Stimulated activated CD4-positive, alpha-beta T cell treated with anti-CD3 and anti-CD28 coated beads, Interleukin-15, amount 100 ng/mL, for 48 hours (primary cell): ENCODE data around the gene FBXL13.
"Not testable (repeated sequence)": the region's sequence is repeated elsewhere in the genome, so short reads cannot be mapped to it uniquely, and the experiment has no call there.

Experiments used
- DNase-seq, 2 donors: peaks; one replicate each; pipeline ENCODE4 v3.0.0-alpha.2; 2020; ENCODE audit warnings: low read depth in 2 of 2

FBXL13 gene

DNA sequence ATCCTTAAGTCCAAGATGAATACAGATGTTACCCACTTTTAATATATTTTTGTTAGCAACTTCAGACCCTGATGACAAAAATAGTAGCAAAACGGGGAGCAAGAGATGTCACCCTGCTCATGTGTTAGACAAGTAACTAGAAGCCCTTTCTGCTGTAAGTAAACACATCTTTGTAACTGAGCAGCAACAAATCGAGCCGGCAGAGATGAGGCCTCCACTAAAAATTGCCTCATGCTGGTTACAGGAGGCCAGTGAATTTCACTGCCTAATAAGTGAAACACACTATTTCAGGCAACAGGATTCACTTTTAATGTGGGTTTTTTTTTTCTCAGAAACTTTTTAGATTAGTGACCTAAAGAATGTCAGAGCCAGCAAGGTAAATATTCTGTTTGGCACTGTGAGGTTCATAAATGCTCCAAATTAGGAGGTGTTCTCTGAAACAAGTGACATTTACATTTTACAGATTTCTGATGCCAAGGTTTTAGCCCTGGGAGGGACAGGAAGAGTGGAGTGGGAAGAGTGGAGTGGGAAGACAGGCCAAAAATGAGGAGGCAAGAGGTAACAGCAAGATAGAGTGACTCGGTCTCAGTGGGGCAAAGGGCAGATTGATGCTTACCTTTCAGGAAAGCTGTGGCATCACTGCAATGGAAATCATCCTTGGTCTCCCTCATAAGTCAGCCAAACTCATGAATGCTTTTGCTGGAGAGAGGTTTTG, 215.4 kb downstream of the FBXL13 start:
- DNase-seq = no peak

- no peak for DNase-seq
Measured at GRCh38 chr7:102856036-102856435, 218.6 kb downstream of the FBXL13 start.

- no peak for DNase-seq
Measured at GRCh38 chr7:102849538-102849937, 225.1 kb downstream of the FBXL13 start.

GRCh38 chr7:102849079-102849478, 225.5 kb downstream of the FBXL13 start:
- DNase-seq = no peak

- DNase-seq = no peak
Measured at GRCh38 chr7:102845346-102845745, 229.2 kb downstream of the FBXL13 start.

DNA sequence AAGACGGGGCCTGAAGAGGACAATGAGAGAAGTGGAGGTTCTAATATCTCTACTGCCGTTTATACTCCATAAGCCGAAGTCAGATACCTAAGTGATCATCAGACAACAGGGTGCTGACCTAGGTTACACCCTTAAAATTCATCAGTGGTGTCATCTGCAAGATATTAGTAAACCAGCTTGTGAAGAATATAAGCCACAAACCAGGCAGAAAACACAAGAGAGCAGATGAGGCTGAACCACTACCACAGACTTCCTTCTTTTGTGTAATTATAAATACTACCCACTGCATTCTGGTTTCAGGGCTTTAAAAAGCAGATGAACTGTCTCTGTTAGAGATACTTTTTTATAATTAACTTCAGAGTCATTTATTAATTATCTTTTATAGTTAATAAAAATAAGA, 230.7 kb downstream of the FBXL13 start:
- no peak for DNase-seq

DNA sequence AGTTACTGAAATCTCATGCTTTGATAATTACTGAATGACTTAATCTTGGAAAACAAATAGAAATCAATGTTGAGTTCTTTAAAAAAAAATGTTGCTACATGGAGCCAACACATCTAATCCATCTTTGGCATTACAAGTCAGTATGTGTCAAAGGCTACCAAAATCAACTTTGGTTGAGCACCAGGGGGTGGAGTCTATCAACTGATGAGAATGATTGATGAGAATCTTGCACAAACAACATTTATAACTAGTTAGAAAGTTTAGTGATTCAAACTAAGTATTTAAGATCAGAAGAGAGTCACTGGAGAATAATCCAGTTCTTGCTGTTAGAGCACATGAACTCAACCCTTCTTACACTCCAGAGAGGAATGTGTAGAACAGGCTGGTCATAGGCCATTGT, 232.3 kb downstream of the FBXL13 start:
- no peak for DNase-seq

DNA sequence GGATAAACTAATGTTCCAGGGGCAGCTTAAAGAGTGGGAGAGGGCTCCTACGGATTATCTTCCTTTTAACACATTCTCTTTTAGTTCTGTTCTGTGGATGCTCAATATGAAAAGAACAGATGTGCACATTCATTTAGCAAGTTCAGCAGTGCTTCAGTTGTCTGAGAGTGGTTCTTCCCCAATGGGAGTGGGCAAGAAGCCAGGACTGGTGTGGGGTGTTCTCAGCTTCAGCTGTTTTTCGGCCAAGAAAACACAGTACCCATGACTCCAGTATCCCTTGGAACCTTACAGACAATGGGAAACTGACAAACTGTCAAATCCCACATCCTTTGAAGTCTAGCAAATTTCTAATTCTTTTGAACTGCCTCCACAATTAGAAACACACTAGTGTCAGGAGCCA, 233.3 kb downstream of the FBXL13 start:
- no peak for DNase-seq

GRCh38 chr7:102840404-102840803, 234.2 kb downstream of the FBXL13 start:
- DNase-seq = no peak

- DNase-seq = not testable (repeated sequence)
Measured at GRCh38 chr7:102838572-102839101, 236.0 kb downstream of the FBXL13 start.

DNA sequence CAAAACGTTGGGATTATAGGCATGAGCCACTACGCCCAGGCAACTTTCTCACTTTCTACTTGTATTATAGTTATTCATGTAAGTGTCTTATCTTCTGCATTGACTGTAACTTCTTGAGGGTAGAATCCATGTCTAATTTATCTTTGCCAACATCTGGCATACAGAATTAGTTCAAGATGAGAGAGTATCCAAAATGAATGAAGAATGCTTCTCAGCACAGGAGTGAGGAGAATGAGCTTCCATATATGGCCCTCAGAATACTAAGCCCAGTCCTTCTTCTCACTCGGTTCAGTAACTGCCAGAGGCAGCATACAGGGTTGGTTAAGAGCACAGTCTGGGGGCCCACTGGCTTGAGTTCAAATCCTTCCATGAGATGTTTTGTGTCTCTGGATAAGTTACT, 236.8 kb downstream of the FBXL13 start:
- no peak for DNase-seq

DNA sequence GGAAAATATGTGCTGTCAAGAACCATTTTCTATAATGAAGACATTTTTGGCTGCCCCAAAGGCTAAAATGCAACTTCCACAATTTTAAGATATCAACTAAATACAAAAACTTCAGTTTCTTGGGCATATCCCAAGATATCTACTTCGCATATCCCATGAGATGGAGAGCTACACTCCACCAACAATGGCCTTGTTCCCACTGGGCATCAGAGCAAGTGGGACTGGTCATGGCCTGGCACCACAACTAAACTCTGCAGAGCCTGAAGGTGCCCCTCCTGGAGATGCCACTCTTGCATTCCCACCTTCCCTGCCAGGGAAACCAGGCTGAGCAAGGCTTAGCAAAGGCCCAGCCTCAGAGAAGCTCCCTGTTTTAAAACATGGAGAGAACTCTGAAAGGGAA, 237.6 kb downstream of the FBXL13 start:
- DNase-seq = no peak

DNA sequence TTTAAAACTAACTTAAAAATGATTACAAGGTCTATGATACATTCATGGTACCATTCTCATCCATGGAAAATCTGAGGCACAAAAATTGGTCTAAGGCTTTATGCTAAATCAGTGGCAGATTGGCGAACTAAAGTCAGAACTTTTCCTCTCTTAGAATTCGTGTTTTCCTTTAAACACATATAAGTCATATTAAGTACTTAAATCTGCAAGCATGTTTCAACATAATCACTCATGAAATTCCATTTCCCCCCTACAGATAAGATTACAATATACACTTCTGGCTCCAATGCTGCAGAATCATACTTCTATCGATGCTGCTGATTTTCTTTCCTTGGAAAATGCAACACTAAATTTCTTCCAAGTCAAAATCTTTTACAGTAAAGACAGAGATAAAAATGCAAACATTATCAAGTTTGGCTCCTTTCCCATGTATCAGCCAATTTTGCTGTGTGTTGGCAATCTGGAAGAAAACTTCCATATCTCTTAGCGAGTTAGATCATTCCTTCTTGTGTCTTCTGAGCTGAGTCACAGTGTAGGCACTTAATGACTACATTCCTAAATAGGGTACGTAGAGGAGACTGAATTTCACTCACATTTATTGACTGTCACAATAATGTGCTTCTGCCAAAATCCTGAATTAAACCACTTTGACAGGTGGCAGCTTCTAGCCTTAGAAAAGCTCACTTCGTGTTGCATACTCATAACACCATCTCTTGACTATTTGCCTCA, 238.2 kb downstream of the FBXL13 start:
- no peak for DNase-seq

DNA sequence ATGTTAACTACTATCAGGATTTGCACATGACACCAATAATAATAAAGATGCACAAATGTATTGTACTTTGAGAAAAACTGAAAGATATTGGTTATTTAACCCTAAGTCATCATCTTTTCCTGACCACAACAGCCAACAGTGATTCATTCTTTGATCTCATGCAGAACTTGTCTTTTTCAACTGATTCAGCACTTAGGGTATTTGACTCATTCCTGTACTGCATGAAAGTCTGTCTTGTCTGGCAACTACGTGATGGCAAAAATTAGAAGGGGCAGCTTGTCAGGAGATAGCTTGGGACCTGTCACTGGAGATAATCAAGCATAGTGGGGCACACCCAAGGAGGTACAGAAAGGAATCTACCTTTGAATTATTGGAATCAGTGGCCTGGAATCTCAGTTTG, 239.6 kb downstream of the FBXL13 start:
- DNase-seq = peak; percentile 9 to 10

DNA sequence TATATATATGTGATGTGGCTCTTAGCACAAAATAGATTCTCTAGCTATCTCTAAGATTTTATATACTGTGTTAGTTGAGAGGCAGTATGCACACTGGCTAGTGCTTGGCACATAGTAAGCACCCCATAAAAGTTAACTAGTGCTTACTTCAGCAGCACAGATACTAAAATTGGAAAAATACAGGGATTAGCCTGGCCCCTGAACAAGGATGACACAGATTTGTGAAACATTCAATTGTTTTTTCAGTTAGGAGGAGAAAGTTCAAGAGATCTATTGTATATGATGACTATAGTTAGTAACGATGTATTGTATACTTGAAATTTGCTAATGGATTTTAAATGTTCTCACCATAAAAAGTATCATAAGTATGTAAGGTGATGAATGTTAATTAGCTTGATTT, 240.1 kb downstream of the FBXL13 start:
- DNase-seq = no peak

DNA sequence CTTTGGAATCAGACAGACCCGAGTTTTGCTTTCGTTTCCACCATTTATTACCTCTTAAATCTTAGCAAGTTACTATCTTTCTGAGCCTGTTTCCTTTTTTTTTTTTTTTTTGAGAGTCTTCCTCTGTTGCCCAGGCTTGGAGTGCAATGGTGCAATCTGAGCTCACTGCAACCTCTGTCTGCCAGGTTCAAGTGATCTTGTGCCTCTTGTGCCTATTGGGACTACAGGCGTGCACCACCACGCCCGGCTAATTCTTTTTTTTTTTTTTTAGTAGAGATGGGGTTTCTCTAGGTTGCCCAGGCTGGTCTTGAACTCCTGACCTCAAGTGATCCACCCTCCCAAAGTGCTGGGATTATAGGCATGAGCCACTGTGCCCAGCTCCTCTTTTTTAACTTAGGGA, 241.3 kb downstream of the FBXL13 start:
- DNase-seq = no peak

GRCh38 chr7:102832674-102833073, 241.9 kb downstream of the FBXL13 start:
- DNase-seq = no peak

DNA sequence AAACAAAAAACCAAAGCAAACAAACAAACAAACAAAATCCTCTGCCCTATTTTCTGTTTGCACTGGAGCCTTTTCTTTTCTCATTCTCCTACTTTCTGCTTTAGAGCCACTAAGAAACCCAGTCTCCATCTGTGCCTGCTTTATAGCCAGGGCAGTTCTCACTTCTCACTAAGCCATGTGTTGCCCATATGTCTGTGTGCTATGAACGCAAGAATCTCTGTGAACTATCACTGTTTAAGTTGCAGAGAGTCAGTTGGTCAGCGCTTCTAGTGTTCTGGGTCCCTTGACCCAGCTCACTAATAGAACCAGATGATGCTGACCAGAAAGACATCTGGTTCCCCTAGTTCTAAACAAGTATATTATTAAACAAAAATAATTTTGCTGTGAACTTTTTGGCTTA, 244.4 kb downstream of the FBXL13 start:
- DNase-seq = no peak

GRCh38 chr7:102829075-102829474, 245.5 kb downstream of the FBXL13 start:
- no peak for DNase-seq

- no peak for DNase-seq
Measured at GRCh38 chr7:102828286-102828685, 246.3 kb downstream of the FBXL13 start.

DNA sequence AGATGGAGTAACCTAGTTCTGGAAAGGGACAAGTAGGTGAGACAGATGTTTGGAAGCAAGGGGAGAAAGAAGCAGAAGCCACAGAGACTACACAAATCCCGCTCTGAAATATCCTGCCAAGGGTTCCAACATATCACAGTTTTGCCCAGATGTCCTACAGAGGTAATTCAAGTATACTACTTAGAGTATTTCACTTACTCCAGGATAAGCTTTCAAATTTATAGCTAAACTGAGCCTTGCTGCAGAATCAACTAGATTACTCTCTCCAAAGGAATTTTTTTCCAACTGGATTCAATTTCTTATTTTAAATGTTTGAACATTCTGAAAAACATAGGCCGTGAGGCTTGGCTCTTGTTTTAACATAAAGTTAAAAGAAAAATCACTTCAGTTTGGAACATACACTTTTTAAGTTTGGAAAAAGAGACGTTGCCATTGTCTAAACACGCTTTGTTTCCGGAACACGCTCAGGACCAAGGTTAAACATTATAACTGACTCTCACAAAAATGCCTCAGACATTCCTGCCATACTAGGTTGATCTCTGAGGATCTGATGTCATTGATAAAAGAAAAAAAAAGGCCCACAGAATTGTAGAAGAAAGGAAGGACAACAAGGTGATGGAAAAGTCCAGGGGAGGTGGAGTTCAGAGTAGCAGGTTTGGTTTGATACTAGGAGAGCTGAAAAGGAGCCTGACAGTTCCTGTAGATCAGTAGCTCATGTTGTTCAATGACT, 251.0 kb downstream of the FBXL13 start:
- no peak for DNase-seq

- DNase-seq = no peak
Measured at GRCh38 chr7:102821994-102822747, 252.4 kb downstream of the FBXL13 start.
